Hepatocyte (in vitro differentiated cells): ENCODE measurements around the gene MGMT.

ENCODE experiments used
- EZH2 ChIP-seq: fragments of 200-600 bp; sonication (generic); IDR thresholded peaks from 2 replicates; pipeline ENCODE4 v1.6.1; 2016; ENCODE audit warnings: antibody characterized with exemption, mild to moderate bottlenecking, borderline replicate concordance
- EZH2phosphoT487 ChIP-seq: fragments of 200-600 bp; sonication (generic); IDR thresholded peaks from one replicate; pipeline ENCODE4 v1.6.1; 2018; ENCODE audit warnings: antibody characterized with exemption, mild to moderate bottlenecking, low read depth, moderate library complexity; ENCODE audit not compliant: unreplicated experiment, severe bottlenecking
- TF ChIP-seq, protein P1 (sequence below): fragments of 200-600 bp; sonication (generic); IDR thresholded peaks from 2 replicates; pipeline ENCODE4 v1.5.1; 2016; ENCODE audit warnings: antibody characterized with exemption, mild to moderate bottlenecking; ENCODE audit not compliant: poor library complexity

GRCh38 chr10:129792864-129793263 is 325.8 kb downstream of the MGMT start:
- TF ChIP-seq, protein P1, sequence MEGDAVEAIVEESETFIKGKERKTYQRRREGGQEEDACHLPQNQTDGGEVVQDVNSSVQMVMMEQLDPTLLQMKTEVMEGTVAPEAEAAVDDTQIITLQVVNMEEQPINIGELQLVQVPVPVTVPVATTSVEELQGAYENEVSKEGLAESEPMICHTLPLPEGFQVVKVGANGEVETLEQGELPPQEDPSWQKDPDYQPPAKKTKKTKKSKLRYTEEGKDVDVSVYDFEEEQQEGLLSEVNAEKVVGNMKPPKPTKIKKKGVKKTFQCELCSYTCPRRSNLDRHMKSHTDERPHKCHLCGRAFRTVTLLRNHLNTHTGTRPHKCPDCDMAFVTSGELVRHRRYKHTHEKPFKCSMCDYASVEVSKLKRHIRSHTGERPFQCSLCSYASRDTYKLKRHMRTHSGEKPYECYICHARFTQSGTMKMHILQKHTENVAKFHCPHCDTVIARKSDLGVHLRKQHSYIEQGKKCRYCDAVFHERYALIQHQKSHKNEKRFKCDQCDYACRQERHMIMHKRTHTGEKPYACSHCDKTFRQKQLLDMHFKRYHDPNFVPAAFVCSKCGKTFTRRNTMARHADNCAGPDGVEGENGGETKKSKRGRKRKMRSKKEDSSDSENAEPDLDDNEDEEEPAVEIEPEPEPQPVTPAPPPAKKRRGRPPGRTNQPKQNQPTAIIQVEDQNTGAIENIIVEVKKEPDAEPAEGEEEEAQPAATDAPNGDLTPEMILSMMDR, result no peak
- TF ChIP-seq EZH2, result no peak
- TF ChIP-seq EZH2phosphoT487, result no peak
